H9 (cell line): ENCODE results near the gene EPC2. TPM values are rescaled to one million over a fixed set of nuclear protein-coding genes. Genes with fewer than 3 reads are reported as not detected.
A peak's percentile ranks its signal among the peaks of the same experiment; 100 is the strongest.

ENCODE experiments used
- DNase-seq: peaks from one replicate; pipeline ENCODE4 v3.0.0-alpha.2; 2017
- H2AFZ ChIP-seq: one replicate; pipeline ENCODE4 v1.6.1; 2013; ENCODE audit warnings: mild to moderate bottlenecking, low read length, control low read depth, moderate library complexity
- H2AK5ac ChIP-seq: 2 replicates; pipeline ENCODE4 v1.6.1; 2013; ENCODE audit warnings: low read length, control low read depth, mixed read lengths; ENCODE audit not compliant: insufficient read length
- H2BK120ac ChIP-seq: one replicate; pipeline ENCODE4 v1.6.1; 2013; ENCODE audit warnings: low read depth, mild to moderate bottlenecking, low read length, control low read depth, inconsistent platforms; ENCODE audit not compliant: poor library complexity, severe bottlenecking
- H2BK12ac ChIP-seq: 2 replicates; pipeline ENCODE4 v1.6.1; 2013; ENCODE audit warnings: low read length, control low read depth, mixed read lengths, low read depth; ENCODE audit not compliant: insufficient read length
- H2BK15ac ChIP-seq: 2 replicates; pipeline ENCODE4 v1.6.1; 2013; ENCODE audit warnings: low read depth, low read length, control low read depth
- H2BK20ac ChIP-seq: one replicate; pipeline ENCODE4 v1.6.1; 2013; ENCODE audit warnings: low read depth, mild to moderate bottlenecking, low read length, control low read depth, inconsistent platforms; ENCODE audit not compliant: poor library complexity, severe bottlenecking
- H2BK5ac ChIP-seq: 2 replicates; pipeline ENCODE4 v1.6.1; 2013; ENCODE audit warnings: low read length, control low read depth, mixed read lengths; ENCODE audit not compliant: insufficient read length
- H3K14ac ChIP-seq: 2 replicates; pipeline ENCODE4 v1.6.1; 2013; ENCODE audit warnings: low read length, control low read depth; ENCODE audit not compliant: insufficient read depth
- H3K18ac ChIP-seq: 2 replicates; pipeline ENCODE4 v1.6.1; 2013; ENCODE audit warnings: low read depth, mild to moderate bottlenecking, mixed read lengths, low read length, control low read depth; ENCODE audit not compliant: insufficient read length
- H3K23ac ChIP-seq: 2 replicates; pipeline ENCODE4 v1.6.1; 2013; ENCODE audit warnings: low read length, control low read depth, mixed read lengths, low read depth; ENCODE audit not compliant: insufficient read length
- H3K23me2 ChIP-seq: 2 replicates; pipeline ENCODE4 v1.6.1; 2013; ENCODE audit warnings: low read depth, mild to moderate bottlenecking, mixed read lengths, low read length, control low read depth; ENCODE audit not compliant: insufficient read length, poor library complexity, severe bottlenecking
- H3K27ac ChIP-seq: 2 replicates; pipeline ENCODE4 v1.5.1; 2013; ENCODE audit warnings: low read length, control low read depth, mixed read lengths, low read depth; ENCODE audit not compliant: insufficient read length
- H3K27me3 ChIP-seq: 2 replicates; pipeline ENCODE4 v1.6.1; 2013; ENCODE audit warnings: low read length, control low read depth, inconsistent platforms; ENCODE audit not compliant: insufficient read depth
- H3K4ac ChIP-seq: 2 replicates; pipeline ENCODE4 v1.6.1; 2013; ENCODE audit warnings: low read depth, mild to moderate bottlenecking, control low read depth, inconsistent platforms, low read length, moderate library complexity
- H3K4me1 ChIP-seq: 2 replicates; pipeline ENCODE4 v1.6.1; 2013; ENCODE audit warnings: low read length, control low read depth, inconsistent platforms; ENCODE audit not compliant: insufficient read depth
- H3K4me2 ChIP-seq: 2 replicates; pipeline ENCODE4 v1.6.1; 2013; ENCODE audit warnings: low read length, control low read depth, mixed read lengths; ENCODE audit not compliant: insufficient read length, insufficient read depth
- H3K56ac ChIP-seq: 2 replicates; pipeline ENCODE4 v1.6.1; 2013; ENCODE audit warnings: low read depth, mild to moderate bottlenecking, mixed read lengths, low read length, control low read depth; ENCODE audit not compliant: insufficient read length
- H3K79me1 ChIP-seq: 2 replicates; pipeline ENCODE4 v1.6.1; 2013; ENCODE audit warnings: low read depth, mild to moderate bottlenecking, moderate library complexity, low read length, control low read depth, inconsistent platforms; ENCODE audit not compliant: insufficient read depth, poor library complexity, severe bottlenecking
- H3K79me2 ChIP-seq: 2 replicates; pipeline ENCODE4 v1.6.1; 2013; ENCODE audit warnings: low read length, control low read depth, inconsistent platforms; ENCODE audit not compliant: insufficient read depth
- H3K9ac ChIP-seq: 2 replicates; pipeline ENCODE4 v1.6.1; 2013; ENCODE audit warnings: low read length, control low read depth, mixed read lengths; ENCODE audit not compliant: insufficient read length; ENCODE audit errors: extremely low read depth
- H3K9me3 ChIP-seq: one replicate; pipeline ENCODE4 v1.6.1; 2013; ENCODE audit warnings: low read depth, low read length, inconsistent platforms; ENCODE audit not compliant: control insufficient read depth
- H3T11ph ChIP-seq: one replicate; pipeline ENCODE4 v1.6.1; 2013; ENCODE audit warnings: mild to moderate bottlenecking, low read length, control low read depth, inconsistent platforms
- H4K20me1 ChIP-seq: one replicate; pipeline ENCODE4 v1.6.1; 2013; ENCODE audit not compliant: control insufficient read depth, insufficient read length, insufficient read depth
- H4K5ac ChIP-seq: 2 replicates; pipeline ENCODE4 v1.6.1; 2013; ENCODE audit warnings: low read depth, mild to moderate bottlenecking, mixed read lengths, low read length, control low read depth; ENCODE audit not compliant: insufficient read length
- H4K8ac ChIP-seq: replicated peaks from 2 replicates; pipeline ENCODE4 v1.6.1; 2013; ENCODE audit warnings: low read length, control low read depth, mixed read lengths, low read depth; ENCODE audit not compliant: insufficient read length
- H4K91ac ChIP-seq: 2 replicates; pipeline ENCODE4 v1.6.1; 2013; ENCODE audit warnings: low read depth, mild to moderate bottlenecking, moderate library complexity, mixed read lengths, low read length, control low read depth; ENCODE audit not compliant: insufficient read length
- H3K27ac Mint-ChIP-seq, 3 experiments: 2 replicates in 2 of 3; 3 replicates in 1 of 3; pipeline ENCODE4 v1.8.0; 2020 to 2021; ENCODE audit warnings: mixed read lengths in 3 of 3, mild to moderate bottlenecking in 1 of 3, moderate library complexity in 1 of 3
- H3K27me3 Mint-ChIP-seq: 2 replicates; pipeline ENCODE4 v1.8.0; 2021; ENCODE audit warnings: low read depth, mild to moderate bottlenecking, moderate library complexity, mixed read lengths
- H3K36me3 Mint-ChIP-seq, 3 experiments: 2 replicates in 2 of 3; 3 replicates in 1 of 3; pipeline ENCODE4 v1.8.0; 2020 to 2021; ENCODE audit warnings: low read depth in 3 of 3, mixed read lengths in 3 of 3; ENCODE audit not compliant: insufficient read depth in 1 of 3
- H3K4me1 Mint-ChIP-seq, 2 experiments: 2 replicates each; pipeline ENCODE4 v1.8.0; 2020; ENCODE audit warnings: mixed read lengths in 2 of 2
- H3K4me3 Mint-ChIP-seq, 2 experiments: 2 replicates in 1 of 2; 3 replicates in 1 of 2; pipeline ENCODE4 v1.8.0; 2020 to 2021; ENCODE audit warnings: mild to moderate bottlenecking in 2 of 2, mixed read lengths in 2 of 2, moderate library complexity in 1 of 2
- H3K9me3 Mint-ChIP-seq, 2 experiments: 2 replicates in 1 of 2; 3 replicates in 1 of 2; pipeline ENCODE4 v1.8.0; 2020; ENCODE audit warnings: mild to moderate bottlenecking in 2 of 2, mixed read lengths in 2 of 2, moderate library complexity in 1 of 2
- CTCF ChIP-seq: fragments of 200-600 bp; sonication (generic); conservative IDR thresholded peaks from 3 replicates; pipeline ENCODE4 v1.8.0; 2021; ENCODE audit warnings: antibody characterized with exemption, mild to moderate bottlenecking
- WGBS: extraction: QIAGEN DNeasy Blood & Tissue Kit; methylation state at CpG from one replicate; pipeline ENCODE4 v1.1.7; 2013; ENCODE audit warnings: missing lambda C conversion rate, low lambda C conversion rate, mixed read lengths; ENCODE audit not compliant: insufficient read length; ENCODE audit errors: extremely low coverage; 5-methylcytosine and 5-hydroxymethylcytosine counted together
- total RNA-seq: library from RNA; stranded (reverse); gene quantifications from 2 replicates; pipeline ENCODE4 v1.2.1, GENCODE V29; 2021

Gene EPC2
- total RNA-seq, 1 experiment from 2014 or later, result 31.3 TPM

- H3K27ac ChIP-seq, result no peak overlapping the region
- H3K23ac ChIP-seq, result no peak overlapping the region
- H3K9ac ChIP-seq, result no peak overlapping the region
- no CpG with 5 or more reads among the region's 2 CpGs for WGBS
- H2AK5ac ChIP-seq, result no peak overlapping the region
- Mint-ChIP-seq H3K9me3 (no peaks in the 10 kb centered on the region; a peak in 1 of 5 replicates), H3K4me1 (peaks cover 37 to 41% of the 10 kb centered on the region in 2 experiments), H3K27me3 (no peaks in the 10 kb centered on the region), H3K36me3 (peaks cover 3 to 11% (median 4%) of the 10 kb centered on the region in 3 experiments; a peak in 5 of 7 replicates), H3K27ac (peak overlapping the region in 1 of 3 experiments; percentile 5; a peak in 2 of 7 replicates), H3K4me3 (no peak overlapping the region)
- H3K4me2 ChIP-seq, result no peak overlapping the region
- DNase-seq, result peak; percentile 54
- peak; percentile 71 for TF ChIP-seq CTCF
- no peak overlapping the region for H3K18ac ChIP-seq
- no peak overlapping the region for H2AFZ ChIP-seq
- H2BK5ac ChIP-seq, result no peak overlapping the region
- no peaks in the 10 kb centered on the region for H3K23me2 ChIP-seq
- H2BK15ac ChIP-seq, result no peak overlapping the region
- no peaks in the 10 kb centered on the region for H3K27me3 ChIP-seq
- H2BK12ac ChIP-seq, result no peak overlapping the region
- no peak overlapping the region for H2BK20ac ChIP-seq
- H2BK120ac ChIP-seq, result no peak overlapping the region
- no peak overlapping the region for H3T11ph ChIP-seq
- H3K9me3 ChIP-seq, result no peaks in the 10 kb centered on the region
- H3K56ac ChIP-seq, result no peak overlapping the region
- peaks cover 3% of the 10 kb centered on the region for H3K79me1 ChIP-seq
- H3K4me1 ChIP-seq, result peaks cover 7% of the 10 kb centered on the region; the same call in 1 of the 2 replicates
- no peak overlapping the region for H3K4ac ChIP-seq
- peaks cover 28% of the 10 kb centered on the region; the same call in 1 of the 2 replicates for H3K79me2 ChIP-seq
- no peak overlapping the region for H4K91ac ChIP-seq
- H3K14ac ChIP-seq, result no peak overlapping the region
- no peak overlapping the region for H4K5ac ChIP-seq
- no peaks in the 10 kb centered on the region for H4K20me1 ChIP-seq
- no peak overlapping the region for H4K8ac ChIP-seq
Observed at GRCh38 chr2:148674063-148675020, 29.8 kb downstream of the EPC2 start.
